Gastroesophageal sphincter (tissue), 4 donors: ENCODE data around the gene SRM. TPM values are rescaled to one million over a fixed set of nuclear protein-coding genes. Genes with fewer than 3 reads are reported as not detected.
"Not testable (repeated sequence)": the region's sequence is repeated elsewhere in the genome, so short reads cannot be mapped to it uniquely, and the experiment has no call there.

Experiments
- ATAC-seq: fragments of 150-250 bp; one replicate; pipeline ENCODE4 v1.9.1; 2016; ENCODE audit warnings: mild to moderate bottlenecking, moderate library complexity
- H3K27ac ChIP-seq, 4 donors: fragments of 200-600 bp; sonication (generic) in 3 of 4; 1 replicate in 3 of 4; 2 replicates in 1 of 4; pipeline ENCODE4 v1.5.1; 2016 to 2019
- H3K27me3 ChIP-seq: fragments of 200-600 bp; sonication (generic); one replicate; pipeline ENCODE4 v1.5.1; 2019
- H3K36me3 ChIP-seq, 2 donors: fragments of 200-600 bp; sonication (generic); one replicate each; pipeline ENCODE4 v1.5.1; 2019; ENCODE audit warnings: control low read depth in 1 of 2
- H3K4me1 ChIP-seq, 3 donors: fragments of 200-600 bp; sonication (generic); 1 replicate in 2 of 3; 2 replicates in 1 of 3; pipeline ENCODE4 v1.5.1; 2016 to 2019; ENCODE audit warnings: control low read depth in 2 of 3
- H3K4me3 ChIP-seq, 2 donors: fragments of 200-600 bp; sonication (generic); one replicate each; pipeline ENCODE4 v1.5.1; 2019; ENCODE audit warnings: mild to moderate bottlenecking in 1 of 2, moderate library complexity in 1 of 2
- H3K9me3 ChIP-seq, 3 donors: fragments of 200-600 bp; sonication (generic); one replicate each; pipeline ENCODE4 v1.5.1; 2017 to 2019; ENCODE audit warnings: control low read depth in 2 of 3
- CTCF ChIP-seq, 4 experiments: fragments of 200-600 bp in 2 of 4; fragments of 450-650 bp in 2 of 4; sonication (generic) in 1 of 4; IDR thresholded peaks; one replicate each; pipeline ENCODE4 v1.5.1; 2017 to 2019; ENCODE audit warnings: antibody characterized with exemption in 4 of 4, mild to moderate bottlenecking in 2 of 4, moderate library complexity in 2 of 4
- EP300 ChIP-seq: sonication (generic); formaldehyde crosslinking; IDR thresholded peaks from one replicate; pipeline ENCODE4 v1.6.1; 2017; ENCODE audit warnings: antibody characterized with exemption, mild to moderate bottlenecking
- POLR2A ChIP-seq, 2 donors: fragments of 450-650 bp; IDR thresholded peaks; one replicate each; pipeline ENCODE4 v1.6.1; 2017; ENCODE audit warnings: antibody characterized with exemption in 2 of 2, mild to moderate bottlenecking in 2 of 2, moderate library complexity in 1 of 2
- POLR2AphosphoS5 ChIP-seq: sonication (generic); formaldehyde crosslinking; IDR thresholded peaks from one replicate; pipeline ENCODE4 v1.6.1; 2017; ENCODE audit warnings: antibody characterized with exemption
- WGBS, 2 donors: methylation state at CpG; one replicate each; pipeline ENCODE4 v1.1.5; 2018; ENCODE audit warnings: low coverage in 1 of 2; 5-methylcytosine and 5-hydroxymethylcytosine counted together
- total RNA-seq, 4 donors: library from RNA; depleted of rRNA; stranded (reverse); fragments of >200 nt; gene quantifications; one replicate each; pipeline ENCODE4 v1.1.0, GENCODE V29; 2016

Gene SRM
- total RNA-seq, 4 donors from 2014 or later, result 29.3 to 54.0 (median 34.1) TPM

GRCh38 chr1:11041048-11041447 is 18.8 kb downstream of the SRM start:
- Histone ChIP-seq H3K9me3 (no peaks in the 10 kb centered on the region), H3K27ac (no peak overlapping the region), H3K4me1 (peaks cover 0 to 13% (median 6%) of the 10 kb centered on the region in 3 donors), H3K36me3 (no peaks in the 10 kb centered on the region), H3K27me3 (no peaks in the 10 kb centered on the region), H3K4me3 (no peak overlapping the region)
- TF ChIP-seq POLR2AphosphoS5 (no peak), EP300 (no peak), POLR2A (IDR thresholded peaks at IDR 0.05) (no peak), CTCF (IDR thresholded peaks at IDR 0.05) (no peak)
- no peak for ATAC-seq

GRCh38 chr1:11040105-11040429 is 19.8 kb downstream of the SRM start:
- H3K9me3 ChIP-seq, ATAC-seq: not testable (repeated sequence)
- WGBS, 2 donors, result 91 to 92% methylated on average over 4 to 7 of the region's 7 CpGs

GRCh38 chr1:11039351-11040104 is 20.3 kb downstream of the SRM start:
- 62 to 82% methylated on average over 2 of the region's 2 CpGs for WGBS, 2 donors
- Histone ChIP-seq H3K27ac (no peak overlapping the region), H3K27me3 (no peaks in the 10 kb centered on the region), H3K4me1 (peaks cover 0 to 13% (median 6%) of the 10 kb centered on the region in 3 donors), H3K4me3 (no peak overlapping the region), H3K9me3 (no peaks in the 10 kb centered on the region), H3K36me3 (no peaks in the 10 kb centered on the region)
- no peak for ATAC-seq
- no peak for TF ChIP-seq POLR2AphosphoS5
- no peak for TF ChIP-seq EP300
- TF ChIP-seq CTCF (IDR thresholded peaks at IDR 0.05), result no peak
- no peak for TF ChIP-seq POLR2A (IDR thresholded peaks at IDR 0.05)

More at GRCh38 chr1:11040105-11040429, 19.8 kb downstream of the SRM start:
- not testable (repeated sequence) for H3K27me3 ChIP-seq, H3K4me3 ChIP-seq, H3K36me3 ChIP-seq, H3K27ac ChIP-seq
- H3K4me1 ChIP-seq, result peaks cover 0 to 13% (median 6%) of the 10 kb centered on the region in 3 donors

DNA sequence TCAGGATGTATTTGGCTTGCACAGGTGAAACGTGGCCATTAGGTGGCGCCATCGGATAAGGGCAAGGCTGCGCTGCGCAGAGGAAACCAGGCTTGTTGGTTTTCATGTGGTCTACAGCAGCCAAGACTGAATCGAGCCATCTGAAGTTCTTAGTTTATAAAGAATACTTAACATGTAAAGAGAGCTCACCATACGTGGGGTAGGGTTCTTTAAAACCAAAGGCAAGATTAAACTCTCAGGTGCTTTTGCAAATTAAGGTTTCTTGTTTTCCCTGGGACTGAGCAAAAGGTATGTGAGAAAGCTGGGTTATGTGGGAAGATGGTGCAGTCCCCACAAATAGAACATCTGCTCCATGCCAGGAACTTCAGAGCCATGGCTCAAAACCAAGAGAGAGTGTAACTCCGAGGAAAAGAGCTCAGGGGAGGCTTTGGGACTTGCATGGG is 22.1 kb downstream of the SRM start:
- 0% methylated on average over 2 to 3 of the region's 8 CpGs for WGBS, 2 donors
- Histone ChIP-seq H3K27me3 (no peaks in the 10 kb centered on the region), H3K36me3 (no peaks in the 10 kb centered on the region), H3K4me1 (peaks cover 0 to 13% (median 6%) of the 10 kb centered on the region in 3 donors), H3K4me3 (no peak overlapping the region), H3K9me3 (no peaks in the 10 kb centered on the region), H3K27ac (peak overlapping the region in 1 of 4 donors; percentile 3)
- TF ChIP-seq EP300 (no peak), POLR2AphosphoS5 (peak; percentile 35), CTCF (IDR thresholded peaks at IDR 0.05) (peak in 3 of 4 experiments; percentile 89 to 97 (median 92))
- peak; percentile 90 for ATAC-seq

DNA sequence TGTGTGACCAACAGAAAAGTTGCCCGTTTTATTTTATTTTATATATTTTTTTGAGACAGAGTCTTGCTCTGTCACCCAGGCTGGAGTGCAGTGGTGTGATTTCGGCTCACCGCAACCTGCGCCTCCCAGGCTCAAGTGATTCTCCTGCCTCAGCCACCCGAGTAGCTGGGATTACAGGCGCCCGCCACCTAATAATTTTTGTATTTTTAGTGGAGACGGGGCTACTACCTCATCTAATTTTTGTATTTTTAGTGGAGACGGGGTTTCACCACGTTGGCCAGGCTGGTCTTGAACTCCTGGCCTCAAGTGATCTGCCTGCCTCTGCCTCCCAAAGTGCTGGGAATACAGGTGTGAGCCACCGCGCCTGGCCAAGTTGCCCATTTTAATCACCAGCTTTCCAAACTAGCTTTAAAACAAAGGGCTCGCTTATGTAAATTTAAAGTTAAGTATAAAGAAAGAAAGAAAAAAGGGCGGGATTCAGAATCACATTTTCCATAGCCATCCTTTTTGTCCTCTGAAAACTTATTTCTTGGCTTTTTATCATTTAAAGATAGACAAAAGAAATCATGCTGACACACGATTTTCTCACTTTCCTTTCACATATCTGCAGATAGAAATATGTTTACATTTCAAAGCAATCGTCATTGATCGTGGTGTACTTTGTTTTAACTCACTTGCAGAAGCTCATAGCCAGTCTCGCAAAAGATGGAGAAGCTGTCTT is 22.6 kb downstream of the SRM start:
- not testable (repeated sequence) for H3K27me3 ChIP-seq, ATAC-seq, H3K36me3 ChIP-seq, H3K4me3 ChIP-seq, H3K9me3 ChIP-seq, H3K27ac ChIP-seq
- peaks cover 0 to 13% (median 6%) of the 10 kb centered on the region in 3 donors for H3K4me1 ChIP-seq
- 22 to 62% methylated on average over 5 to 17 of the region's 18 CpGs for WGBS, 2 donors
